ENCODE data around the gene CKAP2L. TPM values are rescaled to one million over a fixed set of nuclear protein-coding genes. Genes with fewer than 3 reads are reported as not detected.
A peak's percentile ranks its signal among the peaks of the same experiment; 100 is the strongest.

CKAP2L gene
- total RNA-seq, 4 donors from 2014 or later = 0.07 to 0.16 TPM; not detected in 2

DNA sequence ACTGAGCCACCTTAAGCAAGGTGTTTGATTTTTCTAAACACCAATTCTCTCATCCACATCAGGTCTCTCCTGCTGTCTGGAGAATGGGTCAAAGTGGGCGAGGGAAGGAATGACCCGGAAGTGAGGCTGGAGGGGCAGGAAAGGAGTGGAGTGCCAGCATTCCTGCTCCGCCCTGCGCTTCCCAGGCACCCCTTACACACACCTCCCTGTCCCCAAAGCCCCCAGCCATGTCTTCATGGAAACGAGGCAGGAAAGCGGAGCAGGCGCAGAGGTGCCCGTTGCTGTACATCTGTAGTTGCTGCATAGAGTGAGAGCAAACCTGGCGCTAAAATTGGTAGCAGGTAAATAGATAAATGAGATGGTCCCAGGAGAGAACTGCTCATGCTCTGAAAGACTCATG is 70.8 kb downstream of the CKAP2L start:
- DNase-seq = no peak
- no peak for ATAC-seq

DNA sequence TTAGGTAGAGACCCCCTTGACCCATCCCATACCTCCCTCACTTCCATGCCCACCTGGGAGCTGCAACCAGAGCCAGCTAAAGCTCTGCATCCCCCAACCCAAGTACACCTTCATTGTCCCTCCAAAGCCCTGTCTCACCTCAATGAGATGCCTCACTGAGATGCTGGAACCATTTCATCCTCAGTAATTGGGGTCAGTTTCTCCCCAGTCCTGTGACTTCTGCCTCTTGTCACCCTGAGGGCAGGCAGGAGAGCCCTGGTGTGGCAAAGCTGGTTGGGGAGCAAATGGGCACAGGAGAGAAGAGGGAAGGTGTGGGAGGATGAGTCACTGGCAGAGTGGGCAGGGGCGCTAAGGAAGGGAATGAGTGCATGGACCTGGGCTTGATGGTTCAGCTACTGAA is 71.5 kb downstream of the CKAP2L start:
- Histone ChIP-seq H3K9me3 (no peaks in the 10 kb centered on the region), H3K4me3 (no peak overlapping the region), H3K27ac (no peak overlapping the region), H3K27me3 (no peaks in the 10 kb centered on the region), H3K36me3 (no peaks in the 10 kb centered on the region), H3K4me1 (no peaks in the 10 kb centered on the region)
- in situ Hi-C loops (cut with MboI; ENCODE audit: low sequenced_read_pairs in 4 of 4) = no loop called here
- ATAC-seq = no peak
- DNase-seq = no peak
- intact Hi-C loops (cut with DNase I; ENCODE audit: low total_unique reads) = no loop called here
- TF ChIP-seq, protein P1, sequence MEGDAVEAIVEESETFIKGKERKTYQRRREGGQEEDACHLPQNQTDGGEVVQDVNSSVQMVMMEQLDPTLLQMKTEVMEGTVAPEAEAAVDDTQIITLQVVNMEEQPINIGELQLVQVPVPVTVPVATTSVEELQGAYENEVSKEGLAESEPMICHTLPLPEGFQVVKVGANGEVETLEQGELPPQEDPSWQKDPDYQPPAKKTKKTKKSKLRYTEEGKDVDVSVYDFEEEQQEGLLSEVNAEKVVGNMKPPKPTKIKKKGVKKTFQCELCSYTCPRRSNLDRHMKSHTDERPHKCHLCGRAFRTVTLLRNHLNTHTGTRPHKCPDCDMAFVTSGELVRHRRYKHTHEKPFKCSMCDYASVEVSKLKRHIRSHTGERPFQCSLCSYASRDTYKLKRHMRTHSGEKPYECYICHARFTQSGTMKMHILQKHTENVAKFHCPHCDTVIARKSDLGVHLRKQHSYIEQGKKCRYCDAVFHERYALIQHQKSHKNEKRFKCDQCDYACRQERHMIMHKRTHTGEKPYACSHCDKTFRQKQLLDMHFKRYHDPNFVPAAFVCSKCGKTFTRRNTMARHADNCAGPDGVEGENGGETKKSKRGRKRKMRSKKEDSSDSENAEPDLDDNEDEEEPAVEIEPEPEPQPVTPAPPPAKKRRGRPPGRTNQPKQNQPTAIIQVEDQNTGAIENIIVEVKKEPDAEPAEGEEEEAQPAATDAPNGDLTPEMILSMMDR (IDR thresholded peaks at IDR 0.05 in 4 of 5, conservative IDR thresholded peaks at IDR 0.05 in 1 of 5) = no peak
- no peak for TF ChIP-seq POLR2A (IDR thresholded peaks at IDR 0.05)

More for the DNA sequence above, 70.8 kb downstream of the CKAP2L start:
- H3K4me3 ChIP-seq = no peak overlapping the region
- H3K27me3 ChIP-seq = no peaks in the 10 kb centered on the region
- TF ChIP-seq POLR2A (IDR thresholded peaks at IDR 0.05) = no peak
- TF ChIP-seq, protein P1 (IDR thresholded peaks at IDR 0.05 in 4 of 5, conservative IDR thresholded peaks at IDR 0.05 in 1 of 5) = no peak
- H3K4me1 ChIP-seq = no peaks in the 10 kb centered on the region
- no peaks in the 10 kb centered on the region for H3K9me3 ChIP-seq
- in situ Hi-C loops (cut with MboI; ENCODE audit: low sequenced_read_pairs in 4 of 4) = no loop called here
- H3K36me3 ChIP-seq = no peaks in the 10 kb centered on the region
- H3K27ac ChIP-seq = no peak overlapping the region
- intact Hi-C loops (cut with DNase I; ENCODE audit: low total_unique reads) = no loop called here

DNA sequence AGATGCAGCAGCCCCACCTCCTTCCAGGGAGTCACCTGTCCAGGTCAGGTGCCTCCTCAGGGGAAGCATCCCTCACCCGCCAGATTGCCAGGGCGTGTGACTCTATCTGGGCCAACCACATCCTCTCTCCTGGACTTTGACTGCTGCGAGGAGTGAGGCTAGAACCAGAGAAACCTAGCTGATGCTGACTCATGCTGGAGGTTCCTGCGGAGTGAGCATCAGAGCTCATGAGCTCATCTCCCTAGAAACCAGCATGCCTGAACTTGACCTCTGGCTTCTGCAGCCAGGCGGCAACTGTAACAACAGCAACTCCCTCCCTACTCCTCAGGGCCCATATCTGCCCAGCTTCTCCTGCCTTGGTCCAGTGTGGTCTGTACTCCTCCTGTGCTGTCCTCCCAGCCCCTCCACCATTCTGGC is 71.9 kb downstream of the CKAP2L start:
- no peaks in the 10 kb centered on the region for H3K36me3 ChIP-seq
- H3K27ac ChIP-seq = no peak overlapping the region
- no peaks in the 10 kb centered on the region for H3K9me3 ChIP-seq
- H3K27me3 ChIP-seq = no peaks in the 10 kb centered on the region
- ATAC-seq (no peak), DNase-seq (peak in 1 of 2 donors; percentile 19)
- intact Hi-C loops (cut with DNase I; ENCODE audit: low total_unique reads) = no loop called here
- H3K4me3 ChIP-seq = no peak overlapping the region
- TF ChIP-seq, protein P1 (IDR thresholded peaks at IDR 0.05 in 4 of 5, conservative IDR thresholded peaks at IDR 0.05 in 1 of 5) = no peak
- no peak for TF ChIP-seq POLR2A (IDR thresholded peaks at IDR 0.05)
- H3K4me1 ChIP-seq = no peaks in the 10 kb centered on the region
- in situ Hi-C loops (cut with MboI; ENCODE audit: low sequenced_read_pairs in 4 of 4) = no loop called here

DNA sequence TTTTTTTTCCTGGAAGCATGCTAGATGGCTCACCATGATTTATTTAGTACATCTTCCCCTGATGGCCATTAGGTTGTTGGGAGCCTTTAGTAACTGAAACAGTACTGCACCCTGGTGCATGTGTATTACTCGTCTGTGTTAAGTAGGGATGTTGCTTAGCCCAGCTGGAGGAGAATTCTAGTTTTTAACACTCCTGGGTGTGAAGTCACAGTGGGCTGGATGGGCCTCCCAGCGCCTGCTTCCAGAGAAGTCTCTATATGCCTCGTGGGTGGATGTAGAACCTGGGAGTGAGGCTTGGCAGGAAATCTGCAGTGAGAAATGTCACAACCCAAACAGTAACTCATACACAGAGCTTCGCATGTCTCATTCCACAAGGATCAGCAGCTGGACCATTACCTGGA is 72.5 kb downstream of the CKAP2L start:
- H3K27me3 ChIP-seq = no peaks in the 10 kb centered on the region
- in situ Hi-C loops (cut with MboI; ENCODE audit: low sequenced_read_pairs in 4 of 4) (no loop called here), intact Hi-C loops (cut with DNase I; ENCODE audit: low total_unique reads) (loop anchor here (1.0 kb wide), 2 partner anchors 66 to 92 kb away; no protein-coding TSS in a partner anchor)
- no peak overlapping the region for H3K4me3 ChIP-seq
- no peaks in the 10 kb centered on the region for H3K9me3 ChIP-seq
- DNase-seq (no peak), ATAC-seq (no peak)
- TF ChIP-seq, protein P1 (IDR thresholded peaks at IDR 0.05 in 4 of 5, conservative IDR thresholded peaks at IDR 0.05 in 1 of 5) = no peak
- TF ChIP-seq POLR2A (IDR thresholded peaks at IDR 0.05) = no peak
- no peak overlapping the region for H3K27ac ChIP-seq
- no peaks in the 10 kb centered on the region for H3K36me3 ChIP-seq
- H3K4me1 ChIP-seq = no peaks in the 10 kb centered on the region

DNA sequence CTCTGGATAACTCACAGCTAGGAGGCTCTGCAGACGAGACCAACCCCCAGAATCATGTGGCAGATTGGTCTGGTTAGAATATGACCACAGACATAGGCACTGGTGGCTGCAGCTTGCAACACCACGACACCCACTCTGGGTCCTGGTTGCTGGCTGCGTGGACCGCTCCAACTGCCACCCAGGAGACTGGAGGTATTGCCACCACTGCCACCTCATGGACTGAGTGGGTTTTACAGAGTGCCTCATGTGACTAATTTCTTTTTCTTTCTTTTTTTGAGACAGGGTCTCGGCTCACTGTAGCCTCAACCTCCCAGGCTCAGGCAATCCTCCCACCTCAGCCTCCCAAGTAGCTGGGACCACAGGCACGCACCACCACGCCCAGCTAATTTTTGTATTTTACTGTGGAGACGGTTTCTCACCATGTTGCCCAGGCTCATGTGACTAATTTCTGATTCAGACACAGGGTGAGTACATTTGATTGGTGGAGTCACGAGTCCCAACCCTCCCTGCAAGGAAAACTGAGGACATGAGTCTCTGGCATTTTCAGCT is 73.5 kb downstream of the CKAP2L start:
- H3K27ac ChIP-seq = peak overlapping the region in 1 of 4 donors; percentile 30
- intact Hi-C loops (cut with DNase I; ENCODE audit: low total_unique reads) = loop anchor here (1.0 kb wide), 2 partner anchors 65 to 91 kb away; no protein-coding TSS in a partner anchor
- in situ Hi-C loops (cut with MboI; ENCODE audit: low sequenced_read_pairs in 4 of 4) = no loop called here

More for the DNA sequence above, 73.5 kb downstream of the CKAP2L start:
- no peak for TF ChIP-seq POLR2A (IDR thresholded peaks at IDR 0.05)
- TF ChIP-seq, protein P1 (IDR thresholded peaks at IDR 0.05 in 4 of 5, conservative IDR thresholded peaks at IDR 0.05 in 1 of 5) = peak; percentile 59 to 79 (median 73)
- H3K9me3 ChIP-seq = no peaks in the 10 kb centered on the region
- H3K4me3 ChIP-seq = peak overlapping the region in 1 of 4 donors; percentile 42
- H3K27me3 ChIP-seq = no peaks in the 10 kb centered on the region
- H3K4me1 ChIP-seq = no peaks in the 10 kb centered on the region
- peak; percentile 84 to 89 for ATAC-seq
- H3K36me3 ChIP-seq = no peaks in the 10 kb centered on the region
- DNase-seq = peak; percentile 44 to 56
